ENCODE measurements around the gene MATN3. TPM values are rescaled to one million over a fixed set of nuclear protein-coding genes. Genes with fewer than 3 reads are reported as not detected.

MATN3 gene
- total RNA-seq, 1 donor, result 1.4 TPM

- no peaks in the 10 kb centered on the region for H3K9me3 ChIP-seq (ENCODE audit: low read depth, low read length)
- DNase-seq (ENCODE audit: insufficient read length, low spot score, missing footprints), result no peak
- no peaks in the 10 kb centered on the region for H4K20me1 ChIP-seq (ENCODE audit: insufficient read depth, low read length)
- peaks cover 21% of the 10 kb centered on the region for H3K27me3 ChIP-seq (ENCODE audit: insufficient read depth, low read length)
- no peaks in the 10 kb centered on the region for H3K36me3 ChIP-seq (ENCODE audit: insufficient read depth, low read length)
- no peak overlapping the region for H3K4me3 ChIP-seq (ENCODE audit: insufficient read depth, low read length)
- no peak for TF ChIP-seq CTCF (IDR thresholded peaks at IDR 0.05; ENCODE audit: extremely low read depth, low read depth, low read length)
- H2AFZ ChIP-seq (ENCODE audit: low read length), result no peak overlapping the region
- no peak overlapping the region for H3K27ac ChIP-seq (ENCODE audit: low read depth, low read length)
- no peaks in the 10 kb centered on the region for H3K4me1 ChIP-seq (ENCODE audit: insufficient read depth, low read length)
- H3K4me2 ChIP-seq (ENCODE audit: insufficient read depth, low read length), result no peak overlapping the region
- H3K79me2 ChIP-seq (ENCODE audit: insufficient read depth, low read length), result no peaks in the 10 kb centered on the region
Measured at GRCh38 chr2:20005891-20006470, 6.5 kb downstream of the MATN3 start.

- Histone ChIP-seq H3K79me2 (ENCODE audit: insufficient read depth, low read length) (no peaks in the 10 kb centered on the region), H3K9me3 (ENCODE audit: low read depth, low read length) (no peaks in the 10 kb centered on the region), H3K4me1 (ENCODE audit: insufficient read depth, low read length) (no peaks in the 10 kb centered on the region), H3K27me3 (ENCODE audit: insufficient read depth, low read length) (peaks cover 16% of the 10 kb centered on the region), H2AFZ (ENCODE audit: low read length) (no peak overlapping the region), H3K36me3 (ENCODE audit: insufficient read depth, low read length) (no peaks in the 10 kb centered on the region), H3K4me2 (ENCODE audit: insufficient read depth, low read length) (no peak overlapping the region), H4K20me1 (ENCODE audit: insufficient read depth, low read length) (no peaks in the 10 kb centered on the region), H3K27ac (ENCODE audit: low read depth, low read length) (no peak overlapping the region), H3K4me3 (ENCODE audit: insufficient read depth, low read length) (no peak overlapping the region)
- DNase-seq (ENCODE audit: insufficient read length, low spot score, missing footprints), result no peak
- TF ChIP-seq CTCF (IDR thresholded peaks at IDR 0.05; ENCODE audit: extremely low read depth, low read depth, low read length), result no peak
Measured at GRCh38 chr2:20005067-20005627, 7.3 kb downstream of the MATN3 start.

- no peak for TF ChIP-seq CTCF (IDR thresholded peaks at IDR 0.05; ENCODE audit: extremely low read depth, low read depth, low read length)
- Histone ChIP-seq H3K4me3 (ENCODE audit: insufficient read depth, low read length) (no peak overlapping the region), H3K36me3 (ENCODE audit: insufficient read depth, low read length) (no peaks in the 10 kb centered on the region), H3K79me2 (ENCODE audit: insufficient read depth, low read length) (no peaks in the 10 kb centered on the region), H3K27me3 (ENCODE audit: insufficient read depth, low read length) (peaks cover 5% of the 10 kb centered on the region), H3K4me2 (ENCODE audit: insufficient read depth, low read length) (no peak overlapping the region), H3K9me3 (ENCODE audit: low read depth, low read length) (no peaks in the 10 kb centered on the region), H4K20me1 (ENCODE audit: insufficient read depth, low read length) (no peaks in the 10 kb centered on the region), H3K4me1 (ENCODE audit: insufficient read depth, low read length) (no peaks in the 10 kb centered on the region), H3K27ac (ENCODE audit: low read depth, low read length) (no peak overlapping the region), H2AFZ (ENCODE audit: low read length) (no peak overlapping the region)
- DNase-seq (ENCODE audit: insufficient read length, low spot score, missing footprints), result no peak
Measured at GRCh38 chr2:20001361-20001863, 11.1 kb downstream of the MATN3 start.

GRCh38 chr2:19993731-19994130 lies 18.7 kb downstream of the MATN3 start:
- peaks cover 6% of the 10 kb centered on the region for H3K27me3 ChIP-seq (ENCODE audit: insufficient read depth, low read length)
- no peak overlapping the region for H3K27ac ChIP-seq (ENCODE audit: low read depth, low read length)
- no peak for TF ChIP-seq CTCF (IDR thresholded peaks at IDR 0.05; ENCODE audit: extremely low read depth, low read depth, low read length)
- no peaks in the 10 kb centered on the region for H4K20me1 ChIP-seq (ENCODE audit: insufficient read depth, low read length)
- no peak for DNase-seq (ENCODE audit: insufficient read length, low spot score, missing footprints)
- peaks cover 16% of the 10 kb centered on the region for H3K4me1 ChIP-seq (ENCODE audit: insufficient read depth, low read length)
- no peak overlapping the region for H3K4me3 ChIP-seq (ENCODE audit: insufficient read depth, low read length)
- peaks cover 6% of the 10 kb centered on the region for H3K79me2 ChIP-seq (ENCODE audit: insufficient read depth, low read length)
- H3K4me2 ChIP-seq (ENCODE audit: insufficient read depth, low read length), result no peak overlapping the region
- no peaks in the 10 kb centered on the region for H3K9me3 ChIP-seq (ENCODE audit: low read depth, low read length)
- no peaks in the 10 kb centered on the region for H3K36me3 ChIP-seq (ENCODE audit: insufficient read depth, low read length)
- no peak overlapping the region for H2AFZ ChIP-seq (ENCODE audit: low read length)

All from osteoblast (primary cell).